DMS114 treated with DMSO at 0.1 percent for 48 hours (cell line): Measurements from ENCODE around the gene OR52I2.

Source experiments
- DNase-seq: peaks from one replicate; lab custom pipeline; 2025; ENCODE audit not compliant: unreplicated experiment; lab: John Stamatoyannopoulos, UW

The OR52I2 gene

GRCh38 chr11:4607781-4608666 lies 26.5 kb downstream of the OR52I2 start, which contains the start of gene TRIM68:
TRIM68 (minus strand) TSS chr11:4608231; CDS start chr11:4605504, 2,727 bp downstream.
- peak; percentile 77 for DNase-seq

DNA sequence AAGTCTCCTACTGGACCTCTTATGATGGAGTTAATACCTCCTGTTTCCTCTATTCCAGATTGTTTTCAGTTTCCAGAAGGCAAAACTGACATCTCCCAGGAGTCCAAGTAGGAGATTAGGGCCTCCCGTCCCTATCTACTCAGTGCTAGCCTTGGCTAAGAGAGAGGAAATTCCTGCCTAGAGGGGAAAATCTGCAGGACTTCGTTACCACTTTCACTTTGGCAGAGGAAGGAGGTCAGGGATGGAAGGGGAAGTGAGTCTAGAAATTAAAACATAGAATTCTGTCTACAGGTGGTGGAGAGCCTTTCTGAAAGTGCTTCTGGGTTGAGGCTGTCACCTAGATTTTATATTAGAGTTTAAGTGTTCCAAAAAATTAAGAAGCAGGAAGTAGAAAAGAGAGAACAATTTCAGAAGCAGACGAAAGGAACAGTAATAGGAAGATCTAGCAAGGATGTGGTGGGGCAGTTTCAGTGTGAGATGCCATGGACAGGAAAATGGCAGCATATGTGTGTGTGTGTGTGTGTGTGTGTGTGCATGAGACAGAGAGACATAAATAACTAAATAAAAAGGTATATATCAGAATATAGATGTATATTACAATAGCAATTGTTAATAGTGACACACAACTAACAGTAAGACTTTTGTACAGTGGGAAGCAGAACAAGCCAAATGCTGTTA lies 28.9 kb downstream of the OR52I2 start:
- DNase-seq: no peak

GRCh38 chr11:4611986-4612385 lies 30.4 kb downstream of the OR52I2 start:
- no peak for DNase-seq

GRCh38 chr11:4615856-4616444 lies 34.4 kb downstream of the OR52I2 start:
- DNase-seq: no peak

DNA sequence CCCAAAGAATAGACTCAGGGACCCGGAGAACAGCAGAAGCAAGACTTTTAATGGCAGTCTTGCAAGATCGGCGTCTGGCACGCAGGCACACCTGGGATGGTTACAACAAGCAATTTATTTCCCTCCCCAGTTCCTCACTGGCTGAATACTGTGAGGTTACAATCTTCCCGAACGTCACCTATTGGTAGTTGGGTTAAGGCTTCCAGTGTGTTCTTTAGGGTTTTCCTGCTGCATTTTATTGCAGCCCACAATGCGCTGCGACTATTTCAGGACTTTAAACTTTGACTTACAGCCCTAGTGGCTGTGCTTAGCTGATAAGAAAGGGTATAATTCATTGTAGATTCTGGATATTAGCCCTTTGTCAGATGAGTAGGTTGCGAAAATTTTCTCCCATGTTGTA lies 38.0 kb downstream of the OR52I2 start:
- DNase-seq: no peak

DNA sequence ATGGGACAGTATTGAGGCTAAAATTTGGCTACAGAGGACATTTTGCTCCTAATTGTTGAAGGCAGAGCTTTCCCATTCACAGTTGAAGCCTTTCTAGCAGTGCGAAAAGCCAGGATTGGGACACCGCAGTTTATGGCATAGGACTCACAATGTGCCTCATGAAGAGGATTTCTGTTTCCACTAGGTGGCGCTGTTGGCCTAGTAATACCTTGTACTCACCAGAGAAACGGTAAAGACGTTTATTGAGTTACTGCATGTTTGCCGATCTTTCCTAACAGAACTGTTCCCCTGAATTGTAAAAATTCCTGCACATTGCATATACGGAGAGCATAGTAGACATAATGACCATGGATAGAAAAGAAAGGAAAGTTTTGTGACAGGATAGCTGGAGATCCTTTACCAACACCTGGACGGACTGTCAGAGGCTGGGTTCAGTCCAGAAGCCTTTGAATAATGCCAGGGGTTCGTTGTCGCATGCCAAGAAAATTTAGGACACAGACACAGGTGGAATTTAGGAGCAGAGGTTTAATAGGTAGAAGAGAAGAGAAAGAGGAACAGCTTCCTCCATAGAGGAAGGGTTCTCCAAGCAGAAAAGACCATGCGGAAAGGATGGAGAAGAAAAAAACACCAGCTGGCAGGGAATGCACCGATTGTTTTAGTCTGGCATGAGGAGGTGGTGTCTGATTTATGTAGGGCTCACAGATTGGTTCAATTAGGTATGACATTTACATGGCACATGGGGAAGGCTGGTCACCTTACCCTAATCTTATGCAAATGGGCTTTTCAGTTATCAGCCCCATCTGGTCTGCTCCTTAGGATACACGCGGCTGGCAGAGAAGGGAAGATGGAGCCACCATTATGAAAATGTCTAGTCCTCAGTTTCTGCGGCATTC lies 44.9 kb downstream of the OR52I2 start:
- peak; percentile 15 for DNase-seq

- no peak for DNase-seq
Observed at GRCh38 chr11:4636136-4636535, 54.6 kb downstream of the OR52I2 start.

DNA sequence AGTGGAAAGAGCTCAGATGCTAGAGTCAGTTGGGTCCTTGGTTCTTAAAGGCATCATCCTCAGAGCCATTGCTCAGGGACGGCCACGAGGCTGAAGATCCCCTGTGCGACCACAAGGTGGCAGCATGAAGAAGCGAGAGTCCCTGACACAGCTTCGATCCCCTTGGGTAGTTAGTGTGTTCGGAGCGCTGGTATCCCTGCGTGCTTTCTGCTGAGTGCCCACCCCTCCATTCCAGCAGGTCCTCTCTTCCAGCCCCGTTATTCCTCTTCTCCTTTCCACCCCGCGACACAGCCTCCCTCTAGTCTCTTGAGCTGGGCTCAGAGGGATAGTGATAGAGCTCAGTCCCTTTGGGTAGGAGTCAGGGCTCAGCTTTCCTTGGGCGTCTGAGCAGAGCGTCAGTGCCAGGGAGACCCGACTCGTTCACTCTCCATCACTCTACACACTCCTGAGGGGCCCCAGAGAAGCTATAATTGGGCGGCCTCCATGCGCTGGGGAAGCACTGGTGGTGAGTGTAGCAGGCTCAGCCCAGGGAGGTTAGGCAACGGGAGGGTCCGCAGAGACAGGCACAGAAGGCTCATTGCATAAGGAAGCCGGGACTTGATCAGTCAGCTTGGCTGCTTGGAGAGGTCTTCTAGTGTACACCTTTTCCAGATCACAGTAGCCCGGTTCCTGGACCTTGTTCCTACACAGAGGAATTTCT lies 55.6 kb downstream of the OR52I2 start, which contains the start of gene OR51D1:
Gene OR51D1 (plus strand): TSS at position 516 of the 700 bp plus-strand sequence. CDS start 2,314 bp downstream, outside the sequence.
- peak; percentile 9 for DNase-seq

DNA sequence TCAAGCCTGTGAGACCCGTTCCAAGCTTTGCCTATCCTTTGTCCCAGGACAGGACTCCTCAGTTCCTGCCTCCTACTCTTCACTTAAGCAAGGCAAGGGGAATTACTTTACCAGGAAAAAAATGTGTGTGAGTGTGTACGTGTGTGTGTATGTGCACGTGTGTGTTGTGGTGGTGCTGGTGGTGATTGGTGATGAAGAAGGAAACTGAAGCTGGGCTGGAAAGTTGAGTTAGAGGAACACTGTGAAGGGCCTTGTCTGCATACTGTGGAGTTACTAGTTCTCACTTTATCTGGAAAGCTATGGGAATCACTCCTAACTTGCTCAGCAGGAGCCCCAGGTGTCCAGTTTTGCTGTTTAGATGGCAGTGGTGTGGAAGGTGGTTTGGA lies 56.1 kb downstream of the OR52I2 start:
- no peak for DNase-seq

GRCh38 chr11:4639931-4640330 lies 58.4 kb downstream of the OR52I2 start:
- DNase-seq: no peak

DNA sequence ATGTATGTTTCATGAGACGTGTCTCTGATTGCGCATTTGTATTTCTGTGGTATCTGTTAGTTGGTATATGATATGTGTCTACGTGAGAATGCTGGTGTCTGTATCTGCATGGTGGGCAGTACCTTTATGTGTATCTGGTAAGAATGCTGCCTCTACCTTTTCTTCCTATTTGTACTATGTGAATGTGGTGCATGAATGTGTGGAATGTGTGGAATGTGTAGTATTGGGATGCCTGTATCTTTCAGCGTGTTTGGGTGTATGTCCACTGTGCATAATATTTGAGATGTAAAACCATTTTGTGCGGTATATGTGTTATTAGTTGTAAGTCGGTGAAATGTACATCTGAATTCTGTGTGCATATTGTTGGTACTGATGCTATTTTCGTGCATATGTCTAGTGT lies 60.0 kb downstream of the OR52I2 start:
- no peak for DNase-seq

GRCh38 chr11:4642043-4642442 lies 60.5 kb downstream of the OR52I2 start:
- DNase-seq: no peak
